ENCODE data around the gene CDH13.

The CDH13 gene

DNA sequence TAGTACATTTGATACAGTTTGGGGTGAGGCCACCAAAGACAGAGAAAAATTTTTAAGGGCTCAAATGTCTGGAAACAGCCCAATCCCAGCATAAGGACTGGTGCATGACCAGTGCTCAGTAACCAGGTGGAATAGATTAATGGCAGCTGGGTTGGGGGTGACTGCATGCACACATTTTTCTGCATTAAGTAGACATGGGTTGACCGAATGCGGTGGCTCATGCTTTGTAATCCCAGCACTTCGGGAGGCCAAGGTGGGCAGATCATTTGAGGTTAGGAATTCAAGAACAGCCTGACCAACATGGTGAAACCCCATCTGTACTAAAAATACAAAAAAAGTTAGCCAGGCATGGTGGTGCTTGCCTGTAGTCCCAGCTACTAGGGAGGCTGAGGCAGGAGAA is 1060.0 kb downstream of the CDH13 start:
- Histone ChIP-seq H3K9ac (ENCODE audit: low read length) (no peak overlapping the region), H3K9me3 (ENCODE audit: low read length) (no peaks in the 10 kb centered on the region), H3K27me3 (ENCODE audit: control insufficient read depth in 1 of 2, insufficient read depth in 2 of 2, low read length in 2 of 2) (no peaks in the 10 kb centered on the region), H3K4me1 (ENCODE audit: insufficient read depth, low read length) (no peaks in the 10 kb centered on the region), H3K4me3 (ENCODE audit: low read depth in 1 of 2, low read length in 2 of 2) (no peak overlapping the region), H3K36me3 (ENCODE audit: insufficient read depth, low read length) (no peaks in the 10 kb centered on the region), H3K27ac (ENCODE audit: low read depth, low read length) (no peak overlapping the region)

DNA sequence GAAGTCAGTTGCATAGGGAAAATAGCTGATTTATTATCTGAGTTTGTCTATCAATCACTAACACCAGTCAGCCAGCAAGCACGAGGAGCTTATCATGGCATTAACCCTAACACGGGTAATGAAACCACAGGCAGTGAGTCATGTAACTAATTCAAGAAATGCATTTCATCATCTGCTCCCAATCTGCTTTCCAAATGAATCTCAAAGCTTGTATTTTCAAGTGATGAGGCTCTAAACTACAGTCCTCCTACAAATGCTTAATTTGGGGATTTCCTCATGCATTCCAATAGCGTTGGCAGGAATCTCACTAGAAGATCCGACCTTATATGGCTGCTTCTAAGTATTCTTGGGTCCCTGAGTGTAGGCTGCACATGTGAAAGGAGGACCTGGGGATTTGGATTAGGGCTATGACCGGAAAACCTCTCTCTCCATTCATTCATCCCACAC is 1062.6 kb downstream of the CDH13 start:
- no peak overlapping the region for H3K9ac ChIP-seq (ENCODE audit: low read length)
- no peaks in the 10 kb centered on the region for H3K27me3 ChIP-seq (ENCODE audit: control insufficient read depth in 1 of 2, insufficient read depth in 2 of 2, low read length in 2 of 2)
- no peaks in the 10 kb centered on the region for H3K36me3 ChIP-seq (ENCODE audit: insufficient read depth, low read length)
- no peak overlapping the region for H3K27ac ChIP-seq (ENCODE audit: low read depth, low read length)
- H3K4me1 ChIP-seq (ENCODE audit: insufficient read depth, low read length), result no peaks in the 10 kb centered on the region
- no peak overlapping the region for H3K4me3 ChIP-seq (ENCODE audit: low read depth in 1 of 2, low read length in 2 of 2)
- no peaks in the 10 kb centered on the region for H3K9me3 ChIP-seq (ENCODE audit: low read length)

DNA sequence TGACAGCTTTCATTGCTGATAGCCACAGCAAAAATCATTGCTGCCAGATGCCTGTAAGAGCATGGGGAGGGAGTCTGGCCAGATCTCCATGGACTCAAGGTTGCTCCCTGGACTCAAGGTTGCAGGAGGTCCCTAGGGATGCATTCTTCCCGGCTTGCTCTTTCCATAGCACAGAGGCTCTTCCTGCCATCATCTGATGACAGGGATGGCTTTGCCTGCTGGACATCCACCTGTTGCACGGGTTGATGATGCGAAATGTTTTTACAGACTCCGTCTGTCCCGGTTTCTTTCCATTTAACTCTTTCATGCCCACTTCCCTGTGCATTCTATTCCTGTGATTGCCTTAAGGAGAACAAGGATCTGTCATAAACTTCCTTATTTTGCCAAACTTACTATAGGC is 1065.5 kb downstream of the CDH13 start:
- H3K27me3 ChIP-seq (ENCODE audit: control insufficient read depth in 1 of 2, insufficient read depth in 2 of 2, low read length in 2 of 2), result no peaks in the 10 kb centered on the region
- H3K4me1 ChIP-seq (ENCODE audit: insufficient read depth, low read length), result no peaks in the 10 kb centered on the region
- no peak overlapping the region for H3K9ac ChIP-seq (ENCODE audit: low read length)
- no peaks in the 10 kb centered on the region for H3K36me3 ChIP-seq (ENCODE audit: insufficient read depth, low read length)
- H3K4me3 ChIP-seq (ENCODE audit: low read depth in 1 of 2, low read length in 2 of 2), result no peak overlapping the region
- H3K9me3 ChIP-seq (ENCODE audit: low read length), result no peaks in the 10 kb centered on the region
- no peak overlapping the region for H3K27ac ChIP-seq (ENCODE audit: low read depth, low read length)

DNA sequence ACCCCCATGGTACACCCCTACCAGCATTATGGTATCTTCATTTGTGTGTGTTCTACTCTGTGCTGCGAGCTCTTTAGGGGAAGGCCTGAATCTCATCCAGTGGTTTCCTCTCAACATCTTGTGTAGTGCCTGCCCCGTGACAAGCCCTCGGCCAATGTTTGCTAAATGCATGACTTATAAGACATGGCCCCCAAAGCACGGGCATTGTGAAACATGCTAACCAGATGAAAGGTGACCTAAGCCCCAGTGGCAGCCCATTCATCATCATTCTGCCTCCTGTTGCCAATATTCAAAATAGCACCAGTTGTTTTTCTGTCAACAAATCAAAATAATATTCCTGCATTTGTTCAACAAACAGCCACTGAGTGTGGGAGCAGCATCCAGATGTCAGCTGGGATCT is 1072.2 kb downstream of the CDH13 start:
- no peak overlapping the region for H3K27ac ChIP-seq (ENCODE audit: low read depth, low read length)
- H3K9me3 ChIP-seq (ENCODE audit: low read length), result no peaks in the 10 kb centered on the region
- no peaks in the 10 kb centered on the region for H3K4me1 ChIP-seq (ENCODE audit: insufficient read depth, low read length)
- H3K27me3 ChIP-seq (ENCODE audit: control insufficient read depth in 1 of 2, insufficient read depth in 2 of 2, low read length in 2 of 2), result no peaks in the 10 kb centered on the region
- H3K4me3 ChIP-seq (ENCODE audit: low read depth in 1 of 2, low read length in 2 of 2), result no peak overlapping the region
- no peak overlapping the region for H3K9ac ChIP-seq (ENCODE audit: low read length)
- no peaks in the 10 kb centered on the region for H3K36me3 ChIP-seq (ENCODE audit: insufficient read depth, low read length)

DNA sequence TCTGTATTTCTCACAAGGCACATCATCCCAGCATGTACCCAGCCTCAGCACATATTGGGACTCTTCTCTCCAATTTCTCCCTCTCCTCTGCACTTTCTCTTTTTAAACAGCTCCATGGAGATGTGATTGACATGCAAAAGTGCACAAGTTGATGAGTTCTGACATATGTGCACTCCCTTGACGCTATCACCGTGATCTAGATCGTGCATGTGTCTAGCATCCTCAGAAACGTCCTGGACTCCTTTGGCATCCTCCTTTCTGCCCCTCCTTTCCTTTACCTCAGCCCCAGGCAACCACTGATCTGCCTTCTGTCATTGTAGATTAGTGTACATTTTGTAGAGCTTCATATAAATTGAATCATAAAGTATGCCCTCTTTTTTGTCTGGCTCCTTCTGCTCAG is 1073.0 kb downstream of the CDH13 start:
- no peaks in the 10 kb centered on the region for H3K4me1 ChIP-seq (ENCODE audit: insufficient read depth, low read length)
- H3K4me3 ChIP-seq (ENCODE audit: low read depth in 1 of 2, low read length in 2 of 2), result no peak overlapping the region
- H3K27me3 ChIP-seq (ENCODE audit: control insufficient read depth in 1 of 2, insufficient read depth in 2 of 2, low read length in 2 of 2), result no peaks in the 10 kb centered on the region
- no peaks in the 10 kb centered on the region for H3K36me3 ChIP-seq (ENCODE audit: insufficient read depth, low read length)
- H3K27ac ChIP-seq (ENCODE audit: low read depth, low read length), result no peak overlapping the region
- H3K9ac ChIP-seq (ENCODE audit: low read length), result no peak overlapping the region
- no peaks in the 10 kb centered on the region for H3K9me3 ChIP-seq (ENCODE audit: low read length)

DNA sequence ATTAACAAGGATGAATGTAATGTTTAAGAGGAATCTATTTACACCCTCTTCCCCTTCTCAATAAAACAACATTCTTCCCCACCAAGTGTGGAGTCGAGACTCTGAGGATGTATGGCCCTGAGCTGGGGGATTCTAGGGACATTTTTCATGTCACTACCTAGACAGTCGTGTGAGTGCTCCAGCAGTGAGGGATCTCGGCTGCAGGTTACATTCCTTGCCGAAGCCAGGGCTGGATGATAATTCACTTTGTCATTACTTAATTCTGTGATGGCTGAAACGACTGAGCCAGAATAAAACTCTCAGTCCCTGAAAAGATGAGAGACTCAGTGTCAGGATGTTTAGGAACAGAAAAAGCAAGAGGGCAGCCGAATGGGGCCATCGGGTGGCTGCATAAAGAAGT is 1074.1 kb downstream of the CDH13 start:
- Histone ChIP-seq H3K4me1 (ENCODE audit: insufficient read depth, low read length) (no peaks in the 10 kb centered on the region), H3K9me3 (ENCODE audit: low read length) (no peaks in the 10 kb centered on the region), H3K36me3 (ENCODE audit: insufficient read depth, low read length) (no peaks in the 10 kb centered on the region), H3K27ac (ENCODE audit: low read depth, low read length) (no peak overlapping the region), H3K27me3 (ENCODE audit: control insufficient read depth in 1 of 2, insufficient read depth in 2 of 2, low read length in 2 of 2) (no peaks in the 10 kb centered on the region), H3K4me3 (ENCODE audit: low read depth in 1 of 2, low read length in 2 of 2) (no peak overlapping the region), H3K9ac (ENCODE audit: low read length) (no peak overlapping the region)

DNA sequence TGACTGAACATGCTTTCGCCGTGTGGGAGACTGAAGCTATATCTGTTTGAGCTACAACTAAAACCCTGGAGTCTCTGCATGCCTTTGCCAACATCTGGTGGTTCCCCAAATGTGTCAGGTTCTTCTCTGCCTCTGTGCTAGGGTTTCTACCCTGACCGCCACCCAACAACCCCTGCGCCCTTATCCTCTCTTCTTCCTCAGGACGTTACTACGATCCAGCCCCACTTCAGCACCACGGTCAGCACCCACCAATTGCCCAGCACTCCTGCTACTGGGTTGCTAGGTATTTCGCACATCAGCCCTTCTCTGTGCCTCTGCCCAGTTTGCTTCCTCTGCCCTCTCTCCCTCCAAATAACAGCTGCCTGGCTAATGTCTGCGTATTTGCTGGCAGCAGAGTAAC is 1074.7 kb downstream of the CDH13 start:
- H3K27me3 ChIP-seq (ENCODE audit: control insufficient read depth in 1 of 2, insufficient read depth in 2 of 2, low read length in 2 of 2), result no peaks in the 10 kb centered on the region
- H3K27ac ChIP-seq (ENCODE audit: low read depth, low read length), result no peak overlapping the region
- H3K4me3 ChIP-seq (ENCODE audit: low read depth in 1 of 2, low read length in 2 of 2), result no peak overlapping the region
- no peak overlapping the region for H3K9ac ChIP-seq (ENCODE audit: low read length)
- no peaks in the 10 kb centered on the region for H3K4me1 ChIP-seq (ENCODE audit: insufficient read depth, low read length)
- H3K9me3 ChIP-seq (ENCODE audit: low read length), result no peaks in the 10 kb centered on the region
- no peaks in the 10 kb centered on the region for H3K36me3 ChIP-seq (ENCODE audit: insufficient read depth, low read length)

DNA sequence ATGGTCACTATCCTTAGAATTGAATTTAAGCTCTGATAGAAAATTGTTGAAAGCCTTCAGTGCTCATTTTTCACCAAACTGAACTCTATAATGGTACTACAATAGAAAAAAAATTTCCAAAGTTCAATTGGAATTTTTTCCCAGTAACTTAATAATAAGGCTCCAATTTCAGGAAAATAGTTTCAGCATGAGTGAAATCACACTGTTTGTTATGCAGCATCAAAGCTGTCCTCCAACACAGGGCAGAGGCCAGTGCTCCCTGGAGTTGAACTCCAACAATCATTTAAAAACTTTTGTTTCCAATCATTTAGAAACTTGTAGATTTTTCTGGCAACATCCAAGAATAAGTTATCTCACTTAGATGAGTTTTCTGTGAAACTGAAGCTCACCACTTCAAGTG is 1077.9 kb downstream of the CDH13 start:
- Histone ChIP-seq H3K9me3 (ENCODE audit: low read length) (no peaks in the 10 kb centered on the region), H3K9ac (ENCODE audit: low read length) (no peak overlapping the region), H3K36me3 (ENCODE audit: insufficient read depth, low read length) (no peaks in the 10 kb centered on the region), H3K27ac (ENCODE audit: low read depth, low read length) (no peak overlapping the region), H3K27me3 (ENCODE audit: control insufficient read depth in 1 of 2, insufficient read depth in 2 of 2, low read length in 2 of 2) (no peaks in the 10 kb centered on the region), H3K4me3 (ENCODE audit: low read depth in 1 of 2, low read length in 2 of 2) (no peak overlapping the region), H3K4me1 (ENCODE audit: insufficient read depth, low read length) (no peaks in the 10 kb centered on the region)

DNA sequence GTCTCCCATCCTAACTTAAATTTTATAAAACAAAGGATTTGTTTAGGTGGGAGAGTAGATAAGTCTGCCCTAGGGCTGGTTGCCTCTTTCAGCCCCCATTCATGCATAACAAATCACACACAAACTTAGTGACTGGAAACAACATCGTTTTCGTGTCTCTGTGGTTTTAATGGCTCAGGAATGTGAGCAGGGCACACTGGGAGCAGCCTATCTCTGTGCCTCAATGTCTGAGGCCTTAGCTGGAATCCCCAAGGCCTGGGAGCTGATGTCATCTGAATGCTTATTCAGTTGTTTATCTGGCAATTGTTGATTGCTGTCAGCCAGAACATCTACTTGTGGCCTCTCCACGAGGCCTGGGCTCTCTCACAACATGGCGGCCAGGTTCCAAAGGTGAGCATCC is 1079.1 kb downstream of the CDH13 start:
- Histone ChIP-seq H3K27me3 (ENCODE audit: control insufficient read depth in 1 of 2, insufficient read depth in 2 of 2, low read length in 2 of 2) (no peaks in the 10 kb centered on the region), H3K9ac (ENCODE audit: low read length) (no peak overlapping the region), H3K4me1 (ENCODE audit: insufficient read depth, low read length) (no peaks in the 10 kb centered on the region), H3K36me3 (ENCODE audit: insufficient read depth, low read length) (no peaks in the 10 kb centered on the region), H3K4me3 (ENCODE audit: low read depth in 1 of 2, low read length in 2 of 2) (no peak overlapping the region), H3K27ac (ENCODE audit: low read depth, low read length) (no peak overlapping the region), H3K9me3 (ENCODE audit: low read length) (no peaks in the 10 kb centered on the region)

DNA sequence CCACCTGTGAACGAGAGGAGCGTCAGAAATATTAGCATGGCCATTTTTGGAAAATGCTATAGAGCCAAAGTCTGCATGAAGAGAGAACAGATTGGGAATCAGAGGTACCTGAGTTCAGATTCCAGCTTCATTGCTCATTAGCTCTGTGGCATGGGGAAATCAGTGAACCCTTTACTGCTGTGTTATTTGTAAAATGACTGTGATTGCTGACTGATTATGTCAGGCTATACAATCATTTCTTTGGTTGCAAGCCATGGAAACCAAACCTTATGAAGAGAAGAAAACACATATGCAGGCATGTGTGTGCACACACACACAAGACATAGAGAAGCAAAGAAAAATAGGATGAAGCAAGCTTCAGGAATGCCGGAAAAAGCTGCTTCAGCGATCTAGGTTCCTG is 1079.6 kb downstream of the CDH13 start:
- no peak overlapping the region for H3K9ac ChIP-seq (ENCODE audit: low read length)
- H3K27ac ChIP-seq (ENCODE audit: low read depth, low read length), result no peak overlapping the region
- no peak overlapping the region for H3K4me3 ChIP-seq (ENCODE audit: low read depth in 1 of 2, low read length in 2 of 2)
- H3K36me3 ChIP-seq (ENCODE audit: insufficient read depth, low read length), result no peaks in the 10 kb centered on the region
- H3K27me3 ChIP-seq (ENCODE audit: control insufficient read depth in 1 of 2, insufficient read depth in 2 of 2, low read length in 2 of 2), result no peaks in the 10 kb centered on the region
- H3K4me1 ChIP-seq (ENCODE audit: insufficient read depth, low read length), result no peaks in the 10 kb centered on the region
- H3K9me3 ChIP-seq (ENCODE audit: low read length), result no peaks in the 10 kb centered on the region

DNA sequence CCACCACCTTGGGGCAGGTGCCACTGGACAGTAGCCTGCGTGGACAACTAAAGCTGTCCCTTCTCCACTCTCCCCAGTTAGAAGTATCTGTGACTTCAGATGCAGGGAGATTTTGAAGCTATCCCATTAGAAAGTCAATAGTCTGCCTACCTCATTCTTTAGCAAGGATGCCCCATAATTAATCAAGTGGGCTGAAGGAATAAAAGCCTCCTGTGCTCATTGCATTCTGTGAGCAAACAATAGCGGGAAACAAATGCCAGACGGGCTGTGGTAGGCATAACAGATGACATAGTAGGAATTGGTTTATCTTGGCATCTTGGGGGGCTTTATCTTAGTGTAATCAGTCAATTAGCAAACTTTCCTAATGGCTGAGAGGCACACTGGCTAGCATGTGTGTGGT is 1084.3 kb downstream of the CDH13 start:
- Histone ChIP-seq H3K9me3 (ENCODE audit: low read length) (no peaks in the 10 kb centered on the region), H3K9ac (ENCODE audit: low read length) (no peak overlapping the region), H3K4me1 (ENCODE audit: insufficient read depth, low read length) (peaks cover 5% of the 10 kb centered on the region), H3K27me3 (ENCODE audit: control insufficient read depth in 1 of 2, insufficient read depth in 2 of 2, low read length in 2 of 2) (no peaks in the 10 kb centered on the region), H3K27ac (ENCODE audit: low read depth, low read length) (no peak overlapping the region), H3K36me3 (ENCODE audit: insufficient read depth, low read length) (no peaks in the 10 kb centered on the region), H3K4me3 (ENCODE audit: low read depth in 1 of 2, low read length in 2 of 2) (no peak overlapping the region)

DNA sequence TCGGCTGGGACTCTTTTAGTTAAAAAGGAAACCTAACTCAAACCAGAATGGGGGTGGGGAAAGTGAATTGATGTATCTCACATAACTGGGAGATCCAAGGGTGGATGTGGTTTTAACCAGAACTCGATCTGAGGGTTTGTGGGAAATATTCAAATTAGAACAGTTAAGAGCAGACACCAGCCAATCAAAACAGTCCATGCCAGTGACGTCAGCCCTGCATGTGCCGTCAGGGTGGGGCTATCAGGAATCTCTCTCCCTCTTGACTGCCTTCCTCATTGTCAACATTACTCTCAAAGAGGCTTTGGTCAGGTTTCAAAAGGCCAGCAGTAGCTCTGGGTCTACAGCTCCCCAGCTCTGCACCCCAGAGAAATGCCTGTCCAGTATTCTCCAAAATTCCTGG is 1086.8 kb downstream of the CDH13 start:
- Histone ChIP-seq H3K9me3 (ENCODE audit: low read length) (no peaks in the 10 kb centered on the region), H3K9ac (ENCODE audit: low read length) (no peak overlapping the region), H3K36me3 (ENCODE audit: insufficient read depth, low read length) (no peaks in the 10 kb centered on the region), H3K4me3 (ENCODE audit: low read depth in 1 of 2, low read length in 2 of 2) (no peak overlapping the region), H3K27me3 (ENCODE audit: control insufficient read depth in 1 of 2, insufficient read depth in 2 of 2, low read length in 2 of 2) (no peaks in the 10 kb centered on the region), H3K27ac (ENCODE audit: low read depth, low read length) (no peak overlapping the region), H3K4me1 (ENCODE audit: insufficient read depth, low read length) (peaks cover 5% of the 10 kb centered on the region)

All from muscle layer of colon (tissue), 2 donors.